GM12878 (cell line): ENCODE results near the gene MEIOSIN. TPM values are rescaled to one million over a fixed set of nuclear protein-coding genes. Genes with fewer than 3 reads are reported as not detected.

ENCODE experiments used
- BCL11A ChIP-seq: IDR thresholded peaks from 2 replicates; pipeline ENCODE4 v1.6.1; 2011; ENCODE audit warnings: low read depth, low read length
- CHD2 ChIP-seq: IDR thresholded peaks from 2 replicates; pipeline ENCODE4 v1.6.1; 2011; ENCODE audit warnings: low read depth, low read length, improper control_type of control experiment, borderline replicate concordance
- CREM ChIP-seq: IDR thresholded peaks from 2 replicates; pipeline ENCODE4 v1.6.1; 2014; ENCODE audit warnings: antibody characterized with exemption, low read depth
- EP300 ChIP-seq, 2 experiments: fragments of 150-350 bp in 1 of 2; IDR thresholded peaks; 2 replicates each; pipeline ENCODE4 v1.6.1; 2011 to 2012; ENCODE audit warnings: low read depth in 2 of 2, low read length in 2 of 2, borderline replicate concordance in 1 of 2, improper control_type of control experiment in 1 of 2, inconsistent platforms in 1 of 2; ENCODE audit not compliant: control insufficient read depth in 1 of 2
- GABPA ChIP-seq: IDR thresholded peaks from 2 replicates; pipeline ENCODE4 v1.6.1; 2014; ENCODE audit warnings: antibody characterized with exemption, low read depth, mild to moderate bottlenecking, inconsistent platforms
- HDAC6 ChIP-seq: fragments of 200-600 bp; sonication (generic); IDR thresholded peaks from one replicate; pipeline ENCODE4 v1.8.0; 2017; ENCODE audit warnings: antibody characterized with exemption; ENCODE audit not compliant: unreplicated experiment
- HSF1 ChIP-seq: fragments of 150-350 bp; IDR thresholded peaks from 2 replicates; pipeline ENCODE4 v1.6.1; 2014; ENCODE audit warnings: mild to moderate bottlenecking, low read depth, low read length
- MEF2B ChIP-seq: fragments of 450-650 bp; IDR thresholded peaks from 2 replicates; pipeline ENCODE4 v1.6.1; 2018; ENCODE audit warnings: mild to moderate bottlenecking, moderate library complexity; ENCODE audit not compliant: partially characterized antibody, poor library complexity, severe bottlenecking
- MXI1 ChIP-seq: fragments of 150-350 bp; IDR thresholded peaks from 2 replicates; pipeline ENCODE4 v1.6.1; 2011; ENCODE audit warnings: low read depth, mild to moderate bottlenecking, inconsistent platforms, low read length, improper control_type of control experiment
- PAX5 ChIP-seq: IDR thresholded peaks from 2 replicates; pipeline ENCODE4 v1.6.1; 2011; ENCODE audit warnings: low read depth, low read length, borderline replicate concordance
- PAX8 ChIP-seq: fragments of 450-650 bp; IDR thresholded peaks from 2 replicates; pipeline ENCODE4 v1.6.1; 2017; ENCODE audit warnings: mild to moderate bottlenecking, moderate library complexity
- PBX3 ChIP-seq: IDR thresholded peaks from 2 replicates; pipeline ENCODE4 v1.6.1; 2011; ENCODE audit warnings: mild to moderate bottlenecking, low read depth, low read length, moderate library complexity; ENCODE audit not compliant: insufficient replicate concordance
- SP1 ChIP-seq: IDR thresholded peaks from one replicate; pipeline ENCODE4 v1.6.1; 2011; ENCODE audit warnings: low read depth, low read length
- TBL1XR1 ChIP-seq: IDR thresholded peaks from 2 replicates; pipeline ENCODE4 v1.6.1; 2012; ENCODE audit warnings: low read depth, low read length, improper control_type of control experiment
- polyA plus RNA-seq, 11 experiments: library from polyadenylated mRNA; depleted of rRNA in 4 of 11; unstranded in 6 of 11; stranded (reverse) in 5 of 11; fragments of >200 nt; fragmentation: Nextera tagmentation in 4 of 11; fragmentation: Illumina TruSeq in 1 of 11; extraction: Ambion mirVana in 4 of 11; extraction: Trizol in 1 of 11; gene quantifications; 1 replicate in 1 of 11; 2 replicates in 10 of 11; pipeline versions ENCODE4 v1.2.1 to v1.2.3, GENCODE V29; 2011 to 2016; ENCODE audit warnings: inconsistent platforms in 2 of 11, missing spikeins in 2 of 11, low read depth in 1 of 11
- total RNA-seq, 4 experiments: library from RNA; depleted of rRNA in 3 of 4; stranded (reverse); fragments of >200 nt in 3 of 4; fragmentation: Illumina TruSeq in 1 of 4; extraction: Trizol in 1 of 4; gene quantifications; 2 replicates each; pipeline versions ENCODE4 v1.2.1 to v1.2.3, GENCODE V29; 2013 to 2021
- TF ChIP-seq, protein P1 (sequence below): fragments of 450-650 bp; formaldehyde crosslinking; IDR thresholded peaks from 2 replicates; pipeline ENCODE4 v1.4.0; 2022; ENCODE audit warnings: mild to moderate bottlenecking, moderate library complexity
- TF ChIP-seq, protein P2 (sequence below): fragments of 450-650 bp; IDR thresholded peaks from 2 replicates; pipeline ENCODE4 v1.6.1; 2017; ENCODE audit warnings: antibody characterized with exemption, mild to moderate bottlenecking, moderate library complexity
- TF ChIP-seq, protein P3 (sequence below): fragments of 450-650 bp; IDR thresholded peaks from 2 replicates; pipeline ENCODE4 v1.6.1; 2016; ENCODE audit warnings: mild to moderate bottlenecking

The MEIOSIN gene
- total and polyA plus RNA-seq, 10 of the 15 experiments (the other 5 are each of a cell fraction or from before 2014, with no cell fraction given), result 0.05 to 0.66 (median 0.14) TPM; not detected in 4

GRCh38 chr19:45792470-45793177 lies 59.4 kb downstream of the MEIOSIN start, which contains the start of gene DMWD (continued):
- no peak for TF ChIP-seq HSF1
- peak; percentile 99 for TF ChIP-seq MXI1
- peak; percentile 45; the same call in 1 of the 2 replicates for TF ChIP-seq CREM
- TF ChIP-seq EP300 (IDR thresholded peaks at IDR 0.05; ENCODE audit: borderline replicate concordance in 1 of 2, control insufficient read depth in 1 of 2, low read depth in 2 of 2, low read length in 2 of 2), result no peak
- TF ChIP-seq BCL11A, result no peak
- 0 out of 2 replicates have a peak, but pooled peaks have one; percentile 51 for TF ChIP-seq CHD2
- TF ChIP-seq, protein P1, sequence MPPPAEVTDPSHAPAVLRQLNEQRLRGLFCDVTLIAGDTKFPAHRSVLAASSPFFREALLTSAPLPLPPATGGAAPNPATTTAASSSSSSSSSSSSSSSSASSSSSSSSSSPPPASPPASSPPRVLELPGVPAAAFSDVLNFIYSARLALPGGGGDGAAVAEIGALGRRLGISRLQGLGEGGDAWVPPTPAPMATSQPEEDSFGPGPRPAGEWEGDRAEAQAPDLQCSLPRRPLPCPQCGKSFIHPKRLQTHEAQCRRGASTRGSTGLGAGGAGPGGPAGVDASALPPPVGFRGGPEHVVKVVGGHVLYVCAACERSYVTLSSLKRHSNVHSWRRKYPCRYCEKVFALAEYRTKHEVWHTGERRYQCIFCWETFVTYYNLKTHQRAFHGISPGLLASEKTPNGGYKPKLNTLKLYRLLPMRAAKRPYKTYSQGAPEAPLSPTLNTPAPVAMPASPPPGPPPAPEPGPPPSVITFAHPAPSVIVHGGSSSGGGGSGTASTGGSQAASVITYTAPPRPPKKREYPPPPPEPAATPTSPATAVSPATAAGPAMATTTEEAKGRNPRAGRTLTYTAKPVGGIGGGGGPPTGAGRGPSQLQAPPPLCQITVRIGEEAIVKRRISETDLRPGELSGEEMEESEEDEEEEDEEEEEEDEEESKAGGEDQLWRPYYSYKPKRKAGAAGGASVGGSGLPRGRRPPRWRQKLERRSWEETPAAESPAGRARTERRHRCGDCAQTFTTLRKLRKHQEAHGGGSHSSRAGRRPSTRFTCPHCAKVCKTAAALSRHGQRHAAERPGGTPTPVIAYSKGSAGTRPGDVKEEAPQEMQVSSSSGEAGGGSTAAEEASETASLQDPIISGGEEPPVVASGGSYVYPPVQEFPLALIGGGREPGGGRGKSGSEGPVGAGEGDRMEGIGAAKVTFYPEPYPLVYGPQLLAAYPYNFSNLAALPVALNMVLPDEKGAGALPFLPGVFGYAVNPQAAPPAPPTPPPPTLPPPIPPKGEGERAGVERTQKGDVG, result no peak
- TF ChIP-seq GABPA, result peak; percentile 87
- TF ChIP-seq, protein P2, sequence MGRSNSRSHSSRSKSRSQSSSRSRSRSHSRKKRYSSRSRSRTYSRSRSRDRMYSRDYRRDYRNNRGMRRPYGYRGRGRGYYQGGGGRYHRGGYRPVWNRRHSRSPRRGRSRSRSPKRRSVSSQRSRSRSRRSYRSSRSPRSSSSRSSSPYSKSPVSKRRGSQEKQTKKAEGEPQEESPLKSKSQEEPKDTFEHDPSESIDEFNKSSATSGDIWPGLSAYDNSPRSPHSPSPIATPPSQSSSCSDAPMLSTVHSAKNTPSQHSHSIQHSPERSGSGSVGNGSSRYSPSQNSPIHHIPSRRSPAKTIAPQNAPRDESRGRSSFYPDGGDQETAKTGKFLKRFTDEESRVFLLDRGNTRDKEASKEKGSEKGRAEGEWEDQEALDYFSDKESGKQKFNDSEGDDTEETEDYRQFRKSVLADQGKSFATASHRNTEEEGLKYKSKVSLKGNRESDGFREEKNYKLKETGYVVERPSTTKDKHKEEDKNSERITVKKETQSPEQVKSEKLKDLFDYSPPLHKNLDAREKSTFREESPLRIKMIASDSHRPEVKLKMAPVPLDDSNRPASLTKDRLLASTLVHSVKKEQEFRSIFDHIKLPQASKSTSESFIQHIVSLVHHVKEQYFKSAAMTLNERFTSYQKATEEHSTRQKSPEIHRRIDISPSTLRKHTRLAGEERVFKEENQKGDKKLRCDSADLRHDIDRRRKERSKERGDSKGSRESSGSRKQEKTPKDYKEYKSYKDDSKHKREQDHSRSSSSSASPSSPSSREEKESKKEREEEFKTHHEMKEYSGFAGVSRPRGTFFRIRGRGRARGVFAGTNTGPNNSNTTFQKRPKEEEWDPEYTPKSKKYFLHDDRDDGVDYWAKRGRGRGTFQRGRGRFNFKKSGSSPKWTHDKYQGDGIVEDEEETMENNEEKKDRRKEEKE, result no peak
- peak; percentile 55 for TF ChIP-seq SP1
- peak; percentile 96 for TF ChIP-seq PBX3
- TF ChIP-seq, protein P3, sequence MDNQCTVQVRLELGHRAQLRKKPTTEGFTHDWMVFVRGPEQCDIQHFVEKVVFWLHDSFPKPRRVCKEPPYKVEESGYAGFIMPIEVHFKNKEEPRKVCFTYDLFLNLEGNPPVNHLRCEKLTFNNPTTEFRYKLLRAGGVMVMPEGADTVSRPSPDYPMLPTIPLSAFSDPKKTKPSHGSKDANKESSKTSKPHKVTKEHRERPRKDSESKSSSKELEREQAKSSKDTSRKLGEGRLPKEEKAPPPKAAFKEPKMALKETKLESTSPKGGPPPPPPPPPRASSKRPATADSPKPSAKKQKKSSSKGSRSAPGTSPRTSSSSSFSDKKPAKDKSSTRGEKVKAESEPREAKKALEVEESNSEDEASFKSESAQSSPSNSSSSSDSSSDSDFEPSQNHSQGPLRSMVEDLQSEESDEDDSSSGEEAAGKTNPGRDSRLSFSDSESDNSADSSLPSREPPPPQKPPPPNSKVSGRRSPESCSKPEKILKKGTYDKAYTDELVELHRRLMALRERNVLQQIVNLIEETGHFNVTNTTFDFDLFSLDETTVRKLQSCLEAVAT, result peak; percentile 64; the same call in 1 of the 2 replicates
- no peak for TF ChIP-seq TBL1XR1
- no peak; the same call in 1 of the 2 replicates for TF ChIP-seq PAX5
- peak; percentile 85 for TF ChIP-seq MEF2B
- no peak for TF ChIP-seq PAX8
- no peak for TF ChIP-seq HDAC6
